Gastroesophageal sphincter (tissue), 4 donors: ENCODE results near the gene MYO15A. TPM values are rescaled to one million over a fixed set of nuclear protein-coding genes. Genes with fewer than 3 reads are reported as not detected.
"Not testable (repeated sequence)": the region's sequence is repeated elsewhere in the genome, so short reads cannot be mapped to it uniquely, and the experiment has no call there.

Experiments used
- ATAC-seq: fragments of 150-250 bp; one replicate; pipeline ENCODE4 v1.9.1; 2016; ENCODE audit warnings: mild to moderate bottlenecking, moderate library complexity
- H3K27ac ChIP-seq, 4 donors: fragments of 200-600 bp; sonication (generic) in 3 of 4; 1 replicate in 3 of 4; 2 replicates in 1 of 4; pipeline ENCODE4 v1.5.1; 2016 to 2019
- H3K27me3 ChIP-seq: fragments of 200-600 bp; sonication (generic); one replicate; pipeline ENCODE4 v1.5.1; 2019
- H3K36me3 ChIP-seq, 2 donors: fragments of 200-600 bp; sonication (generic); one replicate each; pipeline ENCODE4 v1.5.1; 2019; ENCODE audit warnings: control low read depth in 1 of 2
- H3K4me1 ChIP-seq, 3 donors: fragments of 200-600 bp; sonication (generic); 1 replicate in 2 of 3; 2 replicates in 1 of 3; pipeline ENCODE4 v1.5.1; 2016 to 2019; ENCODE audit warnings: control low read depth in 2 of 3
- H3K4me3 ChIP-seq, 2 donors: fragments of 200-600 bp; sonication (generic); one replicate each; pipeline ENCODE4 v1.5.1; 2019; ENCODE audit warnings: mild to moderate bottlenecking in 1 of 2, moderate library complexity in 1 of 2
- H3K9me3 ChIP-seq, 3 donors: fragments of 200-600 bp; sonication (generic); one replicate each; pipeline ENCODE4 v1.5.1; 2017 to 2019; ENCODE audit warnings: control low read depth in 2 of 3
- CTCF ChIP-seq, 4 experiments: fragments of 200-600 bp in 2 of 4; fragments of 450-650 bp in 2 of 4; sonication (generic) in 1 of 4; IDR thresholded peaks; one replicate each; pipeline ENCODE4 v1.5.1; 2017 to 2019; ENCODE audit warnings: antibody characterized with exemption in 4 of 4, mild to moderate bottlenecking in 2 of 4, moderate library complexity in 2 of 4
- EP300 ChIP-seq: sonication (generic); formaldehyde crosslinking; IDR thresholded peaks from one replicate; pipeline ENCODE4 v1.6.1; 2017; ENCODE audit warnings: antibody characterized with exemption, mild to moderate bottlenecking
- POLR2A ChIP-seq, 2 donors: fragments of 450-650 bp; IDR thresholded peaks; one replicate each; pipeline ENCODE4 v1.6.1; 2017; ENCODE audit warnings: antibody characterized with exemption in 2 of 2, mild to moderate bottlenecking in 2 of 2, moderate library complexity in 1 of 2
- POLR2AphosphoS5 ChIP-seq: sonication (generic); formaldehyde crosslinking; IDR thresholded peaks from one replicate; pipeline ENCODE4 v1.6.1; 2017; ENCODE audit warnings: antibody characterized with exemption
- WGBS, 2 donors: methylation state at CpG; one replicate each; pipeline ENCODE4 v1.1.5; 2018; ENCODE audit warnings: low coverage in 1 of 2; 5-methylcytosine and 5-hydroxymethylcytosine counted together
- total RNA-seq, 4 donors: library from RNA; depleted of rRNA; stranded (reverse); fragments of >200 nt; gene quantifications; one replicate each; pipeline ENCODE4 v1.1.0, GENCODE V29; 2016

The MYO15A gene
- total RNA-seq, 4 donors from 2014 or later, result 0.59 to 1.2 (median 0.70) TPM

- H3K4me1 ChIP-seq, result peaks cover 0 to 50% (median 0%) of the 10 kb centered on the region in 3 donors
- no peak for ATAC-seq
- no peaks in the 10 kb centered on the region for H3K9me3 ChIP-seq
- 60 to 100% methylated on average over 1 of the region's 2 CpGs for WGBS, 2 donors
- peaks cover 0 to 90% of the 10 kb centered on the region in 2 donors for H3K36me3 ChIP-seq
- TF ChIP-seq POLR2AphosphoS5 (no peak), POLR2A (IDR thresholded peaks at IDR 0.05) (no peak), EP300 (no peak), CTCF (IDR thresholded peaks at IDR 0.05) (no peak)
- no peak overlapping the region for H3K4me3 ChIP-seq
- H3K27me3 ChIP-seq, result no peaks in the 10 kb centered on the region
- H3K27ac ChIP-seq, result no peak overlapping the region
Measured at GRCh38 chr17:18205861-18206260, 97.3 kb downstream of the MYO15A start.

- Histone ChIP-seq H3K9me3 (no peaks in the 10 kb centered on the region), H3K27ac (no peak overlapping the region), H3K4me3 (no peak overlapping the region), H3K4me1 (peaks cover 0 to 42% (median 0%) of the 10 kb centered on the region in 3 donors), H3K36me3 (peaks cover 0 to 95% of the 10 kb centered on the region in 2 donors), H3K27me3 (no peaks in the 10 kb centered on the region)
- TF ChIP-seq CTCF (IDR thresholded peaks at IDR 0.05) (no peak), POLR2AphosphoS5 (no peak), EP300 (no peak), POLR2A (IDR thresholded peaks at IDR 0.05) (no peak)
- no peak for ATAC-seq
Measured at GRCh38 chr17:18206962-18207361, 98.4 kb downstream of the MYO15A start.

- H3K36me3 ChIP-seq, result peaks cover 0 to 88% of the 10 kb centered on the region in 2 donors
- WGBS, 2 donors, result 93% methylated on average over 9 of the region's 19 CpGs; no CpG with 5 or more reads in 1 of the 2 donors
- TF ChIP-seq POLR2A (IDR thresholded peaks at IDR 0.05) (no peak), POLR2AphosphoS5 (no peak), EP300 (no peak), CTCF (IDR thresholded peaks at IDR 0.05) (no peak)
- H3K4me1 ChIP-seq, result peaks cover 0 to 31% (median 0%) of the 10 kb centered on the region in 3 donors
- no peaks in the 10 kb centered on the region for H3K27me3 ChIP-seq
- no peak overlapping the region for H3K27ac ChIP-seq
- H3K4me3 ChIP-seq, result no peak overlapping the region
- no peak for ATAC-seq
- H3K9me3 ChIP-seq, result no peaks in the 10 kb centered on the region
Measured at GRCh38 chr17:18208092-18208491, 99.5 kb downstream of the MYO15A start.

GRCh38 chr17:18213666-18214270 is 105.2 kb downstream of the MYO15A start:
- no peak overlapping the region for H3K27ac ChIP-seq
- TF ChIP-seq EP300 (no peak), CTCF (IDR thresholded peaks at IDR 0.05) (no peak), POLR2A (IDR thresholded peaks at IDR 0.05) (no peak), POLR2AphosphoS5 (no peak)

GRCh38 chr17:18216906-18217305 is 108.3 kb downstream of the MYO15A start:
- H3K36me3 ChIP-seq, H3K27ac ChIP-seq, ATAC-seq, H3K27me3 ChIP-seq, H3K9me3 ChIP-seq, H3K4me3 ChIP-seq: not testable (repeated sequence)
- WGBS, 2 donors, result 73 to 75% methylated on average over 8 to 9 of the region's 11 CpGs
- peaks cover 0 to 13% (median 6%) of the 10 kb centered on the region in 3 donors for H3K4me1 ChIP-seq

More at GRCh38 chr17:18213666-18214270, 105.2 kb downstream of the MYO15A start:
- Histone ChIP-seq H3K4me3 (no peak overlapping the region), H3K4me1 (peaks cover 0 to 6% (median under 1%) of the 10 kb centered on the region in 3 donors), H3K9me3 (no peaks in the 10 kb centered on the region), H3K36me3 (peaks cover 0 to 33% of the 10 kb centered on the region in 2 donors), H3K27me3 (no peaks in the 10 kb centered on the region)
- ATAC-seq, result no peak
- WGBS, 2 donors, result 19 to 45% methylated on average over 3 to 4 of the region's 7 CpGs
